OCI-LY1 (cell line): Measurements from ENCODE around the gene ALS2.
"Not testable (repeated sequence)": the region's sequence is repeated elsewhere in the genome, so short reads cannot be mapped to it uniquely, and the experiment has no call there.

Experiments used
- H2AFZ ChIP-seq: fragments of 200-600 bp; sonication (generic), shearing (Covaris generic); 2 replicates; pipeline ENCODE4 v1.6.0; 2014; ENCODE audit warnings: antibody characterized with exemption, mild to moderate bottlenecking, low read length
- H3F3A ChIP-seq: fragments of 200-600 bp; sonication (generic), shearing (Covaris generic); 2 replicates; pipeline ENCODE4 v1.6.0; 2014; ENCODE audit warnings: mild to moderate bottlenecking, antibody characterized with exemption, low read length, moderate library complexity; ENCODE audit not compliant: insufficient read depth
- H3K27ac ChIP-seq: fragments of 200-600 bp; sonication (generic); 2 replicates; pipeline ENCODE4 v1.5.1; 2014; ENCODE audit warnings: low read length, mixed run types, mild to moderate bottlenecking, low read depth; ENCODE audit not compliant: poor library complexity, severe bottlenecking
- H3K27me3 ChIP-seq: fragments of 200-600 bp; sonication (generic); 2 replicates; pipeline ENCODE4 v1.6.0; 2014; ENCODE audit warnings: antibody characterized with exemption, mild to moderate bottlenecking, low read length, moderate library complexity; ENCODE audit not compliant: insufficient read depth
- H3K36me3 ChIP-seq: fragments of 200-600 bp; sonication (generic); 2 replicates; pipeline ENCODE4 v1.6.1; 2014; ENCODE audit warnings: mild to moderate bottlenecking, antibody characterized with exemption, low read length, moderate library complexity, mixed read lengths; ENCODE audit not compliant: insufficient read depth
- H3K4me1 ChIP-seq: fragments of 200-600 bp; sonication (generic); 2 replicates; pipeline ENCODE4 v1.5.1; 2014; ENCODE audit warnings: mild to moderate bottlenecking, low read length, moderate library complexity; ENCODE audit not compliant: insufficient read depth, severe bottlenecking
- H3K4me2 ChIP-seq: fragments of 200-600 bp; sonication (generic), shearing (Covaris generic); 2 replicates; pipeline ENCODE4 v1.6.1; 2014; ENCODE audit warnings: low read length
- H3K4me3 ChIP-seq: fragments of 200-600 bp; sonication (generic); 2 replicates; pipeline ENCODE4 v1.5.1; 2014; ENCODE audit warnings: low read length, low read depth, mild to moderate bottlenecking, mixed read lengths; ENCODE audit not compliant: poor library complexity, severe bottlenecking
- H3K79me2 ChIP-seq: fragments of 200-600 bp; shearing (Covaris generic); 2 replicates; pipeline ENCODE4 v1.6.1; 2016; ENCODE audit warnings: mixed run types, low read length, mixed read lengths; ENCODE audit not compliant: insufficient read depth
- H3K9ac ChIP-seq: fragments of 200-600 bp; sonication (generic), shearing (Covaris generic); 2 replicates; pipeline ENCODE4 v1.6.1; 2014; ENCODE audit warnings: mild to moderate bottlenecking, low read length, mixed read lengths
- H3K9me2 ChIP-seq: fragments of 200-600 bp; sonication (generic), shearing (Covaris generic); 2 replicates; pipeline ENCODE4 v1.6.1; 2014; ENCODE audit warnings: low read depth, mild to moderate bottlenecking, low read length, mixed read lengths
- H3K9me3 ChIP-seq: fragments of 200-600 bp; shearing (Covaris generic); 2 replicates; pipeline ENCODE4 v1.6.1; 2014; ENCODE audit warnings: low read length, mixed read lengths
- H4K20me1 ChIP-seq: fragments of 200-600 bp; sonication (generic), shearing (Covaris generic); 2 replicates; pipeline ENCODE4 v1.6.0; 2016; ENCODE audit warnings: mild to moderate bottlenecking, low read length; ENCODE audit not compliant: insufficient read depth
- CTCF ChIP-seq: fragments of 200-600 bp; sonication (generic), shearing (Covaris generic); IDR thresholded peaks from 2 replicates; pipeline ENCODE4 v1.5.1; 2017; ENCODE audit warnings: mild to moderate bottlenecking, antibody characterized with exemption, low read length, moderate library complexity, mixed read lengths
- EZH2 ChIP-seq: fragments of 200-600 bp; sonication (generic), shearing (Covaris generic); IDR thresholded peaks from 2 replicates; pipeline ENCODE4 v1.8.0; 2017; ENCODE audit warnings: borderline replicate concordance, mixed run types, mild to moderate bottlenecking, antibody characterized with exemption, low read length, moderate library complexity, mixed read lengths

ALS2 gene

DNA sequence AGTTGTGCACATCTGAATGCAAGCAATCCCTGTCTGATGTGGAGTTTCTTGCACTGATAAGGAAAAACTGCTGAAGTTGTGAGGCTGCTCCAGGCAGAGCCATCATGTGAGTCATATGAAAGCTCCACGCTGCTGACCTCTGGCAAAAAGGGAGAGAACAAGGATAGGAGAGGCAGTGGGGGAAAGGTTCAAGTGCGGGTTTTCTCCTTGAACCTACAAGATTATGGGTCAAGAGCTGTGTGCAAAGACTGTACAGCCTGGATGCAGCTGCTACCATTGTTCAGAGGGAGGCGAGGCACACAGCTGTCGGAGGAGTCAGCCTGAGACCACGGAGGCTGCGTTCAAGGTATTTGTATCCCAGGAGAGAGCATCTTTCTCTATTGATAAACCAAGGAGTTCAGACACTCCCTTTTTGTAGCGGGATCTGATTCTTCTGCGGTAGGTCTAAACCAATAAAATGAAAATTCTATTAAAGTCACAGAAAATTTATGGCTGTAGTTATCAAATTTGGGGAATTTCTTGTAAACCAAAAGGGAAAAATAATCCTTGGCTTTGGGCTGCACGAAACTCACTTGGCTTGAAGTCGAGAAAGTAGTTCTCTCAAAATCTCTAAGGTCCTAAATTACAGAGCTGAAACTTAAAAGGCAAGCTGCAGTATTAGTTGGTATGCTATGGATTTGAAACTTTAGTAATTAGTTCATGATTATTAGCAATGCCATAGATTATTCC is 25.9 kb upstream of the ALS2 start, which contains the start of gene CDK15:
TSS of gene CDK15 (plus strand) at position 96 of the 729 bp plus-strand sequence. CDS start at position 224, 128 bp downstream.
- Histone ChIP-seq H3F3A (no peaks in the 10 kb centered on the region), H3K79me2 (no peaks in the 10 kb centered on the region), H3K27me3 (peaks cover 4% of the 10 kb centered on the region), H3K9me3 (no peaks in the 10 kb centered on the region), H2AFZ (no peak within 1 kb of the TSS), H3K4me1 (no peaks in the 10 kb centered on the region), H4K20me1 (no peaks in the 10 kb centered on the region), H3K9ac (no peak within 1 kb of the TSS), H3K36me3 (no peaks in the 10 kb centered on the region), H3K9me2 (no peaks in the 10 kb centered on the region), H3K4me2 (no peak within 1 kb of the TSS), H3K4me3 (no peak within 1 kb of the TSS), H3K27ac (no peak within 1 kb of the TSS)
- TF ChIP-seq EZH2 (no peak), CTCF (no peak)

DNA sequence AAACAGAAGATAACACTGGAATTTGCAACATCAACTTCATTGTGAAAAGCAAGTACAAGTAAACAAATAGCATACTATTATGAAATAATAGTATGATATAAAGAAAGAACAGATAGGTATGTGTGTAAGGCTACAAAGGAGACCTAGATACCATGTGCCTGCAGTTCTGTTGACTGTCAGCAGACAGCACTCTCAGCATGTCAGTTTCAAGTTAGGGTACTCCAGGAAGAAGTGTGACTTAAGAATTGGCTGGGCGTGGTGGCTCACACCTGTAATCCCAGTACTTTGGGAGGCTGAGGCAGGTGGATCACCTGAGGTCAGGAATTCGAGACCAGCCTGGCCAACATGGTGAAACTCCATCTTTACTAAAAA is 18.2 kb upstream of the ALS2 start:
- not testable (repeated sequence) for H3K4me2 ChIP-seq, H3F3A ChIP-seq, H3K9me3 ChIP-seq, H3K4me1 ChIP-seq, H3K4me3 ChIP-seq, H3K9ac ChIP-seq, H2AFZ ChIP-seq, H3K9me2 ChIP-seq, H3K27me3 ChIP-seq, H3K79me2 ChIP-seq, H4K20me1 ChIP-seq, H3K27ac ChIP-seq, H3K36me3 ChIP-seq
- peak; percentile 20; the same call in 1 of the 2 replicates for TF ChIP-seq CTCF

DNA sequence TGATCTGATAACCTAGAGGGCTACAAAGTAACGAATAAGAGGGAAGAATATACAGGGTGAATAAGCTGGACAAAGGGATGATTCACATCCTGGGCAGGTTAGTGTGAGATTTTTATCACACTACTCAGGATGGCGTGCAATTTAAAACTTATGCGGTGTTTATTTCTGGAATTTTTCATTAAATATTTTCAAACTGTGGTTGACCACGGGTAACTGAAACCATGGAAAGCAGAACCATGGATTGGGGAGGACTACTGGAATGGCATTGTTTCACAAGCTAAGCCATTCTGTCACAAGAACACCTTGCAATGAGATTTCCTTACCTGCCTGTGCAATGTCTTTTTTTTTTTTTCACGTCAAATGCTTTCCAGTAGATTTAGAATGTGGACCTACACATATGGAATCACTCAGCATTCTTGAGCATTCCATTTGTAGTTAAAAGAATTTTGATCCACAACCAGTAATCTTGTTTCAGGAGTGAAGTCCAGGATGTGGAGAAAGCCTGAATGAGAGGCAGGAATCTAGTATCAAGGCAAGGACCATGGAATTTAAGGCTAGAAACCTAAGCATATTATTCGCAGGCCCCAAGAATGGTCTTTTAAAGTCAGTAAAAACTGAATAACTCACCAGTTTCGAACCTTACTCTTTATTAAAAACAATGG is 17.6 kb upstream of the ALS2 start:
- Histone ChIP-seq H3K9ac (no peak overlapping the region), H3K4me1 (no peaks in the 10 kb centered on the region), H3K36me3 (no peaks in the 10 kb centered on the region), H3K27ac (no peak overlapping the region), H2AFZ (no peak overlapping the region), H3K9me3 (no peaks in the 10 kb centered on the region), H4K20me1 (no peaks in the 10 kb centered on the region), H3F3A (no peaks in the 10 kb centered on the region), H3K9me2 (no peaks in the 10 kb centered on the region), H3K4me3 (no peak overlapping the region), H3K79me2 (no peaks in the 10 kb centered on the region), H3K27me3 (peaks cover 4% of the 10 kb centered on the region; the same call in 1 of the 2 replicates), H3K4me2 (no peak overlapping the region)
- no peak for TF ChIP-seq CTCF
- TF ChIP-seq EZH2: no peak
